GM13976 (cell line): ENCODE measurements around the gene ANKRD18B.
"Not testable (repeated sequence)": the region's sequence is repeated elsewhere in the genome, so short reads cannot be mapped to it uniquely, and the experiment has no call there.

Source experiments
- DNase-seq: peaks from one replicate; pipeline ENCODE4 v3.0.0; 2012; ENCODE audit warnings: low spot score
- CTCF ChIP-seq: IDR thresholded peaks from 2 replicates; pipeline ENCODE4 v1.5.1; 2012; ENCODE audit warnings: borderline replicate concordance, mild to moderate bottlenecking; ENCODE audit not compliant: insufficient read depth; ENCODE audit errors: extremely low read depth, missing control alignments, control extremely low read depth
- in situ Hi-C: fragments of 300-500 bp; cut with MboI; formaldehyde crosslinking; loops from one replicate; pipeline ENCODE4 v1.12.0; 2022; ENCODE audit warnings: low sequenced_read_pairs, mixed read lengths, inconsistent platforms; ENCODE audit not compliant: unreplicated experiment

ANKRD18B gene

DNA sequence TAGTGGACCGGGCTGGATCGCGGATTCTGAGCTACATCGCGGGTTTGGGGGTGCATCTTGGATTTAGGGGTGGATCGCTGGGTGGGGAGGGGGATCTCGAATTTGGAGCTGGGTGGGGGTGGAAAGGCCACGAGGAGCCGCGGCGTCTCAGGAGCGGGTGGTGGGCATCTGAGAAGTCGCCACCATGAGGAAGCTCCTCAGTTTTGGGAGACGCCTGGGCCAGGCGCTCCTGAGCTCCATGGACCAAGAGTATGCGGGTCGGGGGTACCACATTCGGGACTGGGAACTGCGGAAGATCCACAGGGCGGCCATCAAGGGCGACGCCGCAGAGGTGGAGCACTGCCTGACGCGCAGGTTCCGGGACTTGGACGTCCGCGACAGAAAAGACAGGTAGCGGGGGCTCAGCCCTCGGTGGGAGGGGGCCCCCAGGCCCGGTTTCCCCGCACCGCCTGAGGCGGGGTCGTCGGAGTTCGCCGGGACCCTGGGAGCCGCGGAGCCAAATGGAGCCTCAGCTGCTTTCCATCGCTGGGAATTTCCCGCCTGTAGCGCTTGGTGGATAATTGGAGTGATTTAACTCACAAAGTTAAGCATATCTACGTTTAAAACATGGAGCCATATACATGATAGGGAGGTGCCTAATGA lies 376 bp downstream of the ANKRD18B start:
- DNase-seq, result peak; percentile 19
- in situ Hi-C loops, result no loop called here
- no peak for TF ChIP-seq CTCF

GRCh38 chr9:33528069-33528468 lies 4.0 kb downstream of the ANKRD18B start:
- DNase-seq, in situ Hi-C loops: not testable (repeated sequence)

DNA sequence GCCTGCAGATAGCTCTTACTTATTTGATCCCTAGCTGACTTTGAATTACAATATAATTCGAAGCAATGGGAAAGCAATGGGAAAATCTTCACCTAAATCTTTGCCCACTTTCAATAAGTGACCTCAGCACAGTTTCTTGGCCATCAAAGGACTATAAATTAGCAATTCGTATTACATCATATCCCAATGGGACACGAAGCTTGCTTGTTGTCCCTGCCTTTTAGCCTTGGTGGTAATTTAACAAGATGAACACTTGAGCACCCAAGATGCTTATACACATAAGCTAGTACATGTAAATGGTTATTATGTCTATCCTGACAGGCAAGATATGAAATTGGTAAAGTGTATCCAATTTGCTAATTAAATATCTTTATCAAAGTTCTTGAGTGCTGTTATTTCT lies 9.9 kb downstream of the ANKRD18B start:
- DNase-seq, in situ Hi-C loops: not testable (repeated sequence)

DNA sequence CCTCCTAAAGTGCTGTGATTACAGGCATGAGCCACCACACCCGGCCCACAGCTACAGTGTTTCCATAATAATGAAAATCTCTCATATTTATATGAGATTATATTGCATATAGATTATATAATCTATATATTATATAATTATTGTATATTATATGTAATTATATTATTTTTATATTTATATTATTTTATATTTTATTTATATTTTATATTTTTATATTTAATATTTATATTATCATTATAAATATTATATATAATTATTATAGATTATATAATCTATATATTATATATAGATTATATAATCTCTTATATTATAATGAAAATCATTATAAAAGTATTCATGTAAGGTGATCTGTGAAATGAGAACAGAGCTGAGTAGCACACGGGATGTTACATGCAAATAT lies 11.5 kb downstream of the ANKRD18B start:
- DNase-seq, result no peak
- no peak for TF ChIP-seq CTCF
- in situ Hi-C loops, result no loop called here

- not testable (repeated sequence) for DNase-seq
Measured at GRCh38 chr9:33543463-33543862, 19.4 kb downstream of the ANKRD18B start.

GRCh38 chr9:33545715-33546114 lies 21.7 kb downstream of the ANKRD18B start:
- DNase-seq, result not testable (repeated sequence)

More at GRCh38 chr9:33543463-33543862, 19.4 kb downstream of the ANKRD18B start:
- in situ Hi-C loops, result not testable (repeated sequence)

DNA sequence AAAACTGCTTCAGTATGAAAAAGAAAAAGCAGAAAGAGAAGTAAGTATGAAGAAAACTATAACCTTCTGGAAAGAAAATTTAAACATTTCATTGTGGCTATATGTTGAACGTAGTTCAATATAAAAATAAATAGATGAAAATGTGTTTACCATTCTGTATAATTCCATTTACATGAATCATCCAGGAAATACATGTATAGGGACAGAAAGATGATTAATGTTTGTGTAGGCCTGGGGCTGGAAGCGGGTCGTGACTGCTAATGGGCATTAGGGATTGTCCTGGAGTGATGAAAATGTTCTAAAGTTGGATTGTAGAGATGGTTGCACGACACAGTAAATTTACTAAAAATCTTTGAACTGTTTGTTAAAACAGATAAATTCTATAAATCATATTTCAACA lies 24.8 kb downstream of the ANKRD18B start:
- DNase-seq, in situ Hi-C loops: not testable (repeated sequence)

More at GRCh38 chr9:33545715-33546114, 21.7 kb downstream of the ANKRD18B start:
- in situ Hi-C loops, result not testable (repeated sequence)

DNA sequence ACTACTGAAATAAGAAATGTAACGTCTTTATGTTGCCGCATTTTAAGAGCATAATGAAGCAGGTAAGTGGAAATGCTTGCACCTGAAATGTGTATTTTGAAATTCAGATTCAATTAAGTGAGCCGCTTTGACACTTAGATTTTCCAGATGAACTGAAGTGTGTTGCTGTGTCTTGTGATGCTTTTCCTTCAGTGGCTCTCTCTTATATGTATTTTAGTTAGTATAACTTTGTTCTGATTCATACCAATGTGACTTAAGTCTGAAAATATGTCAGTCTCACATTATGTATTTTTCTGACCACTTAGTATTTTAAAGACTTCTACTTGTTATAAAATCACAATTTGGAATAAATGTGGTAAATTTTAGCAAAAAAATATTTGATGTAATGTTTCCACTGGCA lies 25.4 kb downstream of the ANKRD18B start:
- DNase-seq, in situ Hi-C loops: not testable (repeated sequence)

GRCh38 chr9:33551183-33551582 lies 27.1 kb downstream of the ANKRD18B start:
- in situ Hi-C loops, DNase-seq: not testable (repeated sequence)

GRCh38 chr9:33552315-33552725 lies 28.3 kb downstream of the ANKRD18B start:
- DNase-seq, in situ Hi-C loops: not testable (repeated sequence)

- DNase-seq, in situ Hi-C loops: not testable (repeated sequence)
Measured at GRCh38 chr9:33560217-33560616, 36.2 kb downstream of the ANKRD18B start.

GRCh38 chr9:33562196-33562595 lies 38.1 kb downstream of the ANKRD18B start:
- in situ Hi-C loops, DNase-seq: not testable (repeated sequence)

GRCh38 chr9:33567776-33568175 lies 43.7 kb downstream of the ANKRD18B start:
- DNase-seq, in situ Hi-C loops: not testable (repeated sequence)

GRCh38 chr9:33577786-33578185 lies 53.7 kb downstream of the ANKRD18B start:
- DNase-seq, in situ Hi-C loops: not testable (repeated sequence)

GRCh38 chr9:33579996-33580395 lies 55.9 kb downstream of the ANKRD18B start:
- in situ Hi-C loops, DNase-seq: not testable (repeated sequence)

GRCh38 chr9:33582686-33583085 lies 58.6 kb downstream of the ANKRD18B start:
- in situ Hi-C loops, DNase-seq: not testable (repeated sequence)

GRCh38 chr9:33586128-33586527 lies 62.1 kb downstream of the ANKRD18B start:
- DNase-seq, in situ Hi-C loops: not testable (repeated sequence)
